ENCODE measurements around the gene ITPR3. TPM values are rescaled to one million over a fixed set of nuclear protein-coding genes. Genes with fewer than 3 reads are reported as not detected.
"Not testable (repeated sequence)": the region's sequence is repeated elsewhere in the genome, so short reads cannot be mapped to it uniquely, and the experiment has no call there.

Gene ITPR3
- total RNA-seq, 2 donors from 2014 or later = 21.8 to 99.1 TPM

DNA sequence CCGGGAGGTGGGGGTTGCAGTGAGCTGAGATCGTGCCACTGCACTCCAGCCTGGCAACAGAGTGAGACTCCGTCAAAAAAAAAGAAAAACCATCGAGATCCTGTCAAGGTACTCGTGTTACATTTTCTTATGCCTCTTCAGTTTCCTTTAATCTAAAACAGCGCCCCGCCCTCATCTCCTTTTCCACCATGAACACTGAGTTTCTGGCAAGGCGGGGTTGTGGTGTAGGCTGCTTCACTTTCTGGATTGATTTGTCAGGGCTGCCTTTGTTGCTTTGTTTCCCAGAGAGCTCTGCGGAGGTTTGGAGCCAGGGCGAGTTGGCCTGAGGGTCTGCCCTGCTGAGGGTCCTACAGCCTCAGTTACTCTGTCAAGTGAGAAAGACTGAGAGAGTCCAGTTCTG is 8.9 kb downstream of the ITPR3 start:
- H3K4me3 ChIP-seq = no peak overlapping the region
- TF ChIP-seq POLR2AphosphoS5 (IDR thresholded peaks at IDR 0.05) (no peak), POLR2A (IDR thresholded peaks at IDR 0.05) (no peak)
- TF ChIP-seq, protein P1, sequence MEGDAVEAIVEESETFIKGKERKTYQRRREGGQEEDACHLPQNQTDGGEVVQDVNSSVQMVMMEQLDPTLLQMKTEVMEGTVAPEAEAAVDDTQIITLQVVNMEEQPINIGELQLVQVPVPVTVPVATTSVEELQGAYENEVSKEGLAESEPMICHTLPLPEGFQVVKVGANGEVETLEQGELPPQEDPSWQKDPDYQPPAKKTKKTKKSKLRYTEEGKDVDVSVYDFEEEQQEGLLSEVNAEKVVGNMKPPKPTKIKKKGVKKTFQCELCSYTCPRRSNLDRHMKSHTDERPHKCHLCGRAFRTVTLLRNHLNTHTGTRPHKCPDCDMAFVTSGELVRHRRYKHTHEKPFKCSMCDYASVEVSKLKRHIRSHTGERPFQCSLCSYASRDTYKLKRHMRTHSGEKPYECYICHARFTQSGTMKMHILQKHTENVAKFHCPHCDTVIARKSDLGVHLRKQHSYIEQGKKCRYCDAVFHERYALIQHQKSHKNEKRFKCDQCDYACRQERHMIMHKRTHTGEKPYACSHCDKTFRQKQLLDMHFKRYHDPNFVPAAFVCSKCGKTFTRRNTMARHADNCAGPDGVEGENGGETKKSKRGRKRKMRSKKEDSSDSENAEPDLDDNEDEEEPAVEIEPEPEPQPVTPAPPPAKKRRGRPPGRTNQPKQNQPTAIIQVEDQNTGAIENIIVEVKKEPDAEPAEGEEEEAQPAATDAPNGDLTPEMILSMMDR (IDR thresholded peaks at IDR 0.05) = no peak
- H3K9me3 ChIP-seq = no peaks in the 10 kb centered on the region
- no peak for DNase-seq (ENCODE audit: low spot score)
- intact Hi-C loops (cut with DNase I) = no loop called here
- H3K4me1 ChIP-seq (replicated peaks) = no peaks in the 10 kb centered on the region
- 76% methylated on average over 10 of the region's 10 CpGs for WGBS
- no peaks in the 10 kb centered on the region for H3K36me3 ChIP-seq
- H3K27ac ChIP-seq = no peak overlapping the region
- no peaks in the 10 kb centered on the region for H3K27me3 ChIP-seq (replicated peaks; ENCODE audit: insufficient read depth)

DNA sequence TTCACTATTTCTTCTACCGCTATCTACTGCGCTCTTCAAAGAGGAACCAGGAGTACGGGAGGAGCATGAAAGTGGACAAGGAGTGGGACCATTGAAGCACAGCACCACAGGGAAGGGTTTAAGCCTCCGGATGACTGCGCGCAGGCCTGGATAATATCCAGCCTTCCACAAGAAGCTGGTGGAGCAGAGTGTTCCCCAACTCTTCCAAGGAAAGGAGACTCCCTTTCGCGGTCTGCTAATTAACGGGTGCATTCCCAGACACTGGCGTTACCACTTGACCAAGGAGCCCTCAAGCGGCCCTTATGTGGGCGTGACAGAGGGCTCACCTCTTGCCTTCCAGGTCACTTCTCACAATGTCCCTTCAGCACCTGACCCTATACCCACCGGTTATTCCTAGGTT is 10.4 kb downstream of the ITPR3 start:
- H3K9me3 ChIP-seq; H3K4me3 ChIP-seq; H3K27me3 ChIP-seq (replicated peaks; ENCODE audit: insufficient read depth); DNase-seq (ENCODE audit: low spot score); H3K27ac ChIP-seq; H3K36me3 ChIP-seq; intact Hi-C loops (cut with DNase I); H3K4me1 ChIP-seq (replicated peaks): not testable (repeated sequence)
- 95% methylated on average over 13 of the region's 13 CpGs for WGBS

DNA sequence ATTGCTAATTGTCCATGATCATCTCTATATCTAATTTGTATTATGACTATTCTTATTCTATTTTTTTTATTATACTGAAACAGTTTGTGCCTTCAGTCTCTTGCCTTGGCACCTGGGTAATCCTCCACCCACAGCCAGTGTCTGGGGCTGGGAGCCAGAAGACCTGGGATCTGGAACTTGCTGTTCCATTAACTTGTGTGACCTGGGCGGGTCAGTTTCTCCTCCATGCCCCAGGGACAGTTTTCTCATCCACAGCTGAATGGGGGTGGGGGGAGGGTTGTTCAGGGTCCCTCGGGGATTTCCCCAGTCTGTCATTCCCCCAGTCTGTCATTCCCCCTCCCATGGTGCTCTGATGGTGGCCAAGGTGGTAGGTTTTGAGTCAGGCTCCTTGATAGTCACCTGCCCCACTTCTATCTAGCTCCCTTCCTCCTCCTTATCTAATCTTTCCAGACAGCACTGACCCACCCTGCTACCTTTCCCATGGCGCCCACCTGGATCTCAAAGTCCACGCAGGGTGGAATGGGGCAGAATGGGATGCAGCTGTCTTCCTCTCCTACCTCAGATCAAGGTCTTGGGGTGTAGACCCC is 10.9 kb downstream of the ITPR3 start:
- no peaks in the 10 kb centered on the region for H3K4me1 ChIP-seq (replicated peaks)
- no peaks in the 10 kb centered on the region for H3K9me3 ChIP-seq
- 83% methylated on average over 4 of the region's 4 CpGs for WGBS
- no peak overlapping the region for H3K4me3 ChIP-seq
- no peaks in the 10 kb centered on the region for H3K27me3 ChIP-seq (replicated peaks; ENCODE audit: insufficient read depth)
- no peaks in the 10 kb centered on the region for H3K36me3 ChIP-seq
- H3K27ac ChIP-seq = no peak overlapping the region
- no peak for DNase-seq (ENCODE audit: low spot score)
- TF ChIP-seq POLR2A (IDR thresholded peaks at IDR 0.05) (no peak), POLR2AphosphoS5 (IDR thresholded peaks at IDR 0.05) (no peak)
- TF ChIP-seq, protein P1 (IDR thresholded peaks at IDR 0.05) = no peak
- intact Hi-C loops (cut with DNase I) = no loop called here

DNA sequence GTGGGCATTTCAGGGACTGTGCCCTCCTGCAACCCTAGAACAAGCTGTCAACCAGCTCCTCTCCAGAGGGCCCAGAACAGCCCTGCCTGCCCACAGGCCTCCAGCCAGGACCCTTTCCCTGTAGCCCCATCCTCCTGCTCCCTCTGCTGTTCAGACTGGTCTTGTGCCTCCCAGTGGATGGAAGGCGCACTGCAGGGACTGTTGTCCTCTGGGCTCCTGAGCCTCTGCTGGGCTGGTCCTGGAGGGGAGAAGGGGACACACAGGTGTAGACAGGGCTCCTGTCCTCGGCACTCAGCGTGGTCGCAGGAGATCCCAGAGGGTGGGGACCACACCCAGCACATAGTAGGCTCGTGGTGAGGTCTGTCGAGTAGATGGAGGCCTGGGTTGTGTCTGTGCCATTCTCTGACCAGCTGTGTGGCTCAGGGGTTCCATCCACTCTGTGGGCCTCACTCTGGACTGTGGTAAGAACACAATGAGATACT is 11.5 kb downstream of the ITPR3 start:
- Histone ChIP-seq H3K4me1 (replicated peaks) (no peaks in the 10 kb centered on the region), H3K36me3 (no peaks in the 10 kb centered on the region), H3K4me3 (no peak overlapping the region), H3K9me3 (no peaks in the 10 kb centered on the region), H3K27ac (no peak overlapping the region), H3K27me3 (replicated peaks; ENCODE audit: insufficient read depth) (no peaks in the 10 kb centered on the region)
- DNase-seq (ENCODE audit: low spot score) = no peak
- 60% methylated on average over 6 of the region's 6 CpGs for WGBS
- no peak for TF ChIP-seq POLR2AphosphoS5 (IDR thresholded peaks at IDR 0.05)
- TF ChIP-seq, protein P1 (IDR thresholded peaks at IDR 0.05) = peak in 3 of 4 experiments; percentile 9 to 50 (median 20)
- intact Hi-C loops (cut with DNase I) = no loop called here

DNA sequence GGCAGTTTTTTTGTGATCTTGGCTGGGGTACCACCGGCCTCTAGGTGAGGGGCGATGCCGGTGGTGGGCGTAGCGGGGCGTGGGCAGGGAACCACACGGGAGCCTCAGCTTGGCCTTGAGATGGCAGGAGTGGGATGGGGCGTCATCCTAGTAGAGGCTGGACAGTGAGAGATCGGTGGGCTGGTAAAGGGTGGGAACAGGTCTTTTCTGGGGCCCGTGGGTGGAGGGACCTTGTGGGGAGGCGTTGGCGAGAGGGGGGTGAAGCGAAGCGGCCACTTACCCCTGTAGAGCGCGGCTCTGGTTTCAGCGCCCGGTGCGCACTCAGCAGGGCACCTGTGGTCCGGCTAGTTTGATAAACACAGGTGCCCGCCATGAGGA is 12.0 kb downstream of the ITPR3 start:
- no peak for DNase-seq (ENCODE audit: low spot score)
- 26% methylated on average over 21 of the region's 21 CpGs for WGBS
- H3K9me3 ChIP-seq = no peaks in the 10 kb centered on the region
- H3K4me3 ChIP-seq = peak overlapping the region; percentile 25 to 33
- no peaks in the 10 kb centered on the region for H3K36me3 ChIP-seq
- intact Hi-C loops (cut with DNase I) = no loop called here
- no peaks in the 10 kb centered on the region for H3K27me3 ChIP-seq (replicated peaks; ENCODE audit: insufficient read depth)
- TF ChIP-seq, protein P1 (IDR thresholded peaks at IDR 0.05) = no peak
- TF ChIP-seq POLR2A (IDR thresholded peaks at IDR 0.05) (no peak), POLR2AphosphoS5 (IDR thresholded peaks at IDR 0.05) (no peak)
- H3K27ac ChIP-seq = no peak overlapping the region
- no peaks in the 10 kb centered on the region for H3K4me1 ChIP-seq (replicated peaks)

Measured in prostate gland (tissue), 2 donors.